AG09319 (cell line): ENCODE measurements around the gene LTB4R2.

Experiments used
- DNase-seq: peaks from one replicate; pipeline ENCODE4 v3.0.0-alpha.2; 2010; ENCODE audit warnings: low read depth; ENCODE audit errors: extremely low read depth
- CTCF ChIP-seq: IDR thresholded peaks from 2 replicates; pipeline ENCODE4 v1.5.1; 2011; ENCODE audit warnings: low read depth, mild to moderate bottlenecking, inconsistent platforms, low read length, moderate library complexity

The LTB4R2 gene

GRCh38 chr14:24293525-24293924 lies 16.4 kb upstream of the LTB4R2 start:
- TF ChIP-seq CTCF: no peak

GRCh38 chr14:24296341-24297157 lies 13.4 kb upstream of the LTB4R2 start:
- TF ChIP-seq CTCF: peak; percentile 79
- DNase-seq: peak; percentile 68

More at GRCh38 chr14:24293525-24293924, 16.4 kb upstream of the LTB4R2 start:
- no peak for DNase-seq

- TF ChIP-seq CTCF: peak; percentile 30
- DNase-seq: no peak
These were observed 12.6 kb upstream of the LTB4R2 start for GRCh38 chr14:24297190-24297964.

GRCh38 chr14:24298892-24299254 lies 11.1 kb upstream of the LTB4R2 start:
- DNase-seq: no peak
- no peak for TF ChIP-seq CTCF

GRCh38 chr14:24299255-24300191 lies 10.4 kb upstream of the LTB4R2 start, which contains the start of the genes DHRS1 and NOP9:
Gene DHRS1 (minus strand): TSS chr14:24299780. CDS start chr14:24299106, 674 bp downstream.
Gene NOP9 (plus strand): TSS chr14:24299850. CDS start chr14:24299955, 105 bp downstream.
- TF ChIP-seq CTCF: no peak
- peak; percentile 44 for DNase-seq

- DNase-seq: no peak
These were observed 9.5 kb upstream of the LTB4R2 start for GRCh38 chr14:24300326-24300980.

More at GRCh38 chr14:24300326-24300980, 9.5 kb upstream of the LTB4R2 start:
- no peak for TF ChIP-seq CTCF
